Esophagus muscularis mucosa (tissue), 4 donors: ENCODE data around the gene FOXE1. TPM values are rescaled to one million over a fixed set of nuclear protein-coding genes. Genes with fewer than 3 reads are reported as not detected.

Experiments
- DNase-seq: peaks from one replicate; pipeline ENCODE4 v3.0.0-alpha.2; 2017; ENCODE audit errors: extremely low spot score
- H3K27ac ChIP-seq, 4 donors: fragments of 200-600 bp; sonication (generic); replicated peaks in 1 of 4; 1 replicate in 3 of 4; 2 replicates in 1 of 4; pipeline ENCODE4 v1.5.1; 2016 to 2019; ENCODE audit warnings: mild to moderate bottlenecking in 1 of 4
- H3K27me3 ChIP-seq, 4 donors: fragments of 200-600 bp; sonication (generic); one replicate each; pipeline versions ENCODE4 v1.5.1 to v1.6.0; 2016 to 2019
- H3K36me3 ChIP-seq, 4 donors: fragments of 200-600 bp; sonication (generic); one replicate each; pipeline ENCODE4 v1.5.1; 2016 to 2019
- H3K4me1 ChIP-seq, 4 donors: fragments of 200-600 bp; sonication (generic); one replicate each; pipeline ENCODE4 v1.5.1; 2016 to 2019
- H3K4me3 ChIP-seq, 4 donors: fragments of 200-600 bp; sonication (generic); 1 replicate in 2 of 4; 2 replicates in 2 of 4; pipeline ENCODE4 v1.5.1; 2016 to 2019; ENCODE audit warnings: mild to moderate bottlenecking in 4 of 4, moderate library complexity in 1 of 4
- H3K9me3 ChIP-seq, 4 donors: fragments of 200-600 bp; sonication (generic); 1 replicate in 3 of 4; 2 replicates in 1 of 4; pipeline ENCODE4 v1.5.1; 2016 to 2019
- EP300 ChIP-seq: sonication (generic); formaldehyde crosslinking; IDR thresholded peaks from one replicate; pipeline ENCODE4 v1.6.1; 2017; ENCODE audit warnings: antibody characterized with exemption
- POLR2A ChIP-seq: fragments of 450-650 bp; IDR thresholded peaks from one replicate; pipeline ENCODE4 v1.6.1; 2017; ENCODE audit warnings: antibody characterized with exemption, moderate library complexity, mild to moderate bottlenecking, low read depth
- POLR2AphosphoS5 ChIP-seq, 2 donors: sonication (generic); formaldehyde crosslinking; IDR thresholded peaks; one replicate each; pipeline ENCODE4 v1.6.1; 2017; ENCODE audit warnings: antibody characterized with exemption in 2 of 2
- WGBS: methylation state at CpG from one replicate; pipeline ENCODE4 v1.1.5; 2018; 5-methylcytosine and 5-hydroxymethylcytosine counted together
- intact Hi-C: fragments of 100-400 bp; cut with DNase I; formaldehyde crosslinking; loops from one replicate; pipeline ENCODE4 v1.15.1; 2023
- total RNA-seq, 4 donors: library from RNA; depleted of rRNA; stranded (reverse); fragments of >200 nt; gene quantifications; one replicate each; pipeline versions ENCODE4 v1.1.0 to v1.2.1, GENCODE V29; 2016
- TF ChIP-seq, protein P1 (sequence below), 3 experiments: fragments of 200-600 bp in 2 of 3; fragments of 450-650 bp in 1 of 3; sonication (generic) in 2 of 3; IDR thresholded peaks; one replicate each; pipeline ENCODE4 v1.5.1; 2017 to 2019; ENCODE audit warnings: antibody characterized with exemption in 3 of 3, mild to moderate bottlenecking in 2 of 3, moderate library complexity in 1 of 3

Gene FOXE1
- total RNA-seq, 4 donors from 2014 or later = not detected

DNA sequence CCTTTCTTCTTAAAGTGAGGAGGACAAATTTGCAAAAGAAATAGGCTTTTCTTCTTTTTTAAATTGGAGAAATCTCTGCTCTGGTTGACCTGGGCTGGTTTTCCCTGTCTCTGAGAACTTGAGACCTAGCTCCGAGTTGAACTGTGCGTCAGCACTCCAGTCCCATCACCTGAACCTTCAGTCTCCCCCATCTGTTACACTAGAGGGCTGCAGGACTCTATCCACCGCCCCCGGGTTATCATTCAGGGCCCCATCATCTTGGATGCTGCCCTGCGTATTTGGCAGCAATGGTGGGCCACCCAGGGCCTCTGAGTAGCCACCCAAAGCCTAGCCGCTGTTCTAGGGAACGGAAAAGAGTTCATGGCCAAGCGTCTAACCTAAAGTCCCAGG lies 2.5 kb downstream of the FOXE1 start:
- 31% methylated on average over 2 of the region's 8 CpGs for WGBS
- Histone ChIP-seq H3K4me1 (peaks cover 9 to 53% (median 43%) of the 10 kb centered on the region in 4 donors), H3K27me3 (peaks cover 6 to 98% (median 81%) of the 10 kb centered on the region in 4 donors), H3K36me3 (no peaks in the 10 kb centered on the region), H3K4me3 (no peak overlapping the region), H3K27ac (no peak overlapping the region), H3K9me3 (no peaks in the 10 kb centered on the region)
- TF ChIP-seq POLR2A (no peak), POLR2AphosphoS5 (IDR thresholded peaks at IDR 0.05) (no peak), EP300 (no peak)
- DNase-seq = no peak
- intact Hi-C loops = no loop called here

DNA sequence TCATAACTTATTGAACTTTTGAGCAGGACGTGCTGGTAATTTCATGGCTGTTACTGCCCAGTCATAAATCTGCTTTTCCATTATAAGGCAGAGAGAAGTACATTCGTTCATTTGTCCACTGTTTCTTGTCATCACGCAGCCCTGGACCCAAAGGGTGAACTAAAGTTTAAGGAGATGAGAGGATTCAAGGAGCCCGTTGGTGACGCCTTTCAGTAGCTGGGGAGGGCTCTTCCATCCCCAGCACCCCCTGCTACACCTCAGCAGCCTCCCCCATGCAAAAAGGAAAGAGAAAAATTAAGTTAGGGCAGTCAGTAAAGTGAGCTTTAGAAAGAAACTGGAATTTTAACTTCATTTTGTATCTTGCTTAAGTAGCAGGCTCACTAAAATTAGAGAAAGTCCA lies 2.9 kb downstream of the FOXE1 start:
- H3K36me3 ChIP-seq = no peaks in the 10 kb centered on the region
- DNase-seq = no peak
- TF ChIP-seq EP300 (no peak), POLR2A (no peak), POLR2AphosphoS5 (IDR thresholded peaks at IDR 0.05) (no peak)
- TF ChIP-seq, protein P1, sequence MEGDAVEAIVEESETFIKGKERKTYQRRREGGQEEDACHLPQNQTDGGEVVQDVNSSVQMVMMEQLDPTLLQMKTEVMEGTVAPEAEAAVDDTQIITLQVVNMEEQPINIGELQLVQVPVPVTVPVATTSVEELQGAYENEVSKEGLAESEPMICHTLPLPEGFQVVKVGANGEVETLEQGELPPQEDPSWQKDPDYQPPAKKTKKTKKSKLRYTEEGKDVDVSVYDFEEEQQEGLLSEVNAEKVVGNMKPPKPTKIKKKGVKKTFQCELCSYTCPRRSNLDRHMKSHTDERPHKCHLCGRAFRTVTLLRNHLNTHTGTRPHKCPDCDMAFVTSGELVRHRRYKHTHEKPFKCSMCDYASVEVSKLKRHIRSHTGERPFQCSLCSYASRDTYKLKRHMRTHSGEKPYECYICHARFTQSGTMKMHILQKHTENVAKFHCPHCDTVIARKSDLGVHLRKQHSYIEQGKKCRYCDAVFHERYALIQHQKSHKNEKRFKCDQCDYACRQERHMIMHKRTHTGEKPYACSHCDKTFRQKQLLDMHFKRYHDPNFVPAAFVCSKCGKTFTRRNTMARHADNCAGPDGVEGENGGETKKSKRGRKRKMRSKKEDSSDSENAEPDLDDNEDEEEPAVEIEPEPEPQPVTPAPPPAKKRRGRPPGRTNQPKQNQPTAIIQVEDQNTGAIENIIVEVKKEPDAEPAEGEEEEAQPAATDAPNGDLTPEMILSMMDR (IDR thresholded peaks at IDR 0.05) = no peak
- intact Hi-C loops = no loop called here
- 19% methylated on average over 5 of the region's 5 CpGs for WGBS
- no peak overlapping the region for H3K4me3 ChIP-seq
- H3K27me3 ChIP-seq = peaks cover 6 to 98% (median 80%) of the 10 kb centered on the region in 4 donors
- H3K9me3 ChIP-seq = no peaks in the 10 kb centered on the region
- no peak overlapping the region for H3K27ac ChIP-seq
- H3K4me1 ChIP-seq = peaks cover 9 to 52% (median 43%) of the 10 kb centered on the region in 4 donors

DNA sequence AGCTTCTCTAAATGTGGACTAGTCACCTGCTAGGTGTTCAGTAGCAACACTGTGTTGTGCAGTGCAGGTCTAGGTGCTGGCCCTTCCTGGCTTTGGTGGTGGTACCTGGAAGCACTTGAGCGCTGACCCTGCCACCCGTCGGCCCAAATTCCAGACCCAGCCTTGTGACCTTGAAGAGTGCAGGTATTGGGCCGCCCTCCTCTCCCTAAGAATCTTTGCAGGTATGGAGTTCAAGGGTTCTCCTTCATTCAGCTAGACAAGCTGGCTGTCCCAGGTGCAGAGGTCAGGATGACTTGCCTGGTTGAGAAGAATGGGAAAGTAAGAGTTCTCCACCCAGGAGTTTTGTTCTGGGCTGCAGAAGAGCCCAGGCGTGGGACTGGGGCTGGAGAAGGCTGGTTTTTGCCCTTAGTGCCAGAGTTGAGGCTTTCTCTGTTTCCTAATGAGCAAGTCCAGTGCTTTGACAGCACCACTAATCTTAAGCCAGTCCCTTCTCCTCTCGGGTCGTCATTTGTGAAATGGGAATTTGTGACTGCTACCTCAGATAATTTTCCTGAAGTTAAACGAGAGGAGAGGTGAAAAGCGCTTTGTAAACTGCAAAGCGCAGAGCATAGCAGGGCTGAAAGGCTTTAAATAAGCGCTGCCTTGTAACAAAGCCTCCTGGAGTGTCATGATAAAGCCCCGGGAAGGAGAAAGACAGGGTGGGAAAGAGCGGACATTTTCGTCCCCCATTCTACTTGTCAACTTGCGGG lies 4.0 kb downstream of the FOXE1 start:
- Histone ChIP-seq H3K27me3 (peaks cover 6 to 98% (median 72%) of the 10 kb centered on the region in 4 donors), H3K9me3 (no peaks in the 10 kb centered on the region), H3K36me3 (no peaks in the 10 kb centered on the region), H3K4me3 (no peak overlapping the region), H3K4me1 (peaks cover 9 to 41% (median 35%) of the 10 kb centered on the region in 4 donors), H3K27ac (no peak overlapping the region)
- 8% methylated on average over 14 of the region's 15 CpGs for WGBS
- no peak for DNase-seq
- TF ChIP-seq POLR2AphosphoS5 (IDR thresholded peaks at IDR 0.05) (no peak), POLR2A (no peak), EP300 (no peak)
- TF ChIP-seq, protein P1 (IDR thresholded peaks at IDR 0.05) = no peak
- intact Hi-C loops = no loop called here

DNA sequence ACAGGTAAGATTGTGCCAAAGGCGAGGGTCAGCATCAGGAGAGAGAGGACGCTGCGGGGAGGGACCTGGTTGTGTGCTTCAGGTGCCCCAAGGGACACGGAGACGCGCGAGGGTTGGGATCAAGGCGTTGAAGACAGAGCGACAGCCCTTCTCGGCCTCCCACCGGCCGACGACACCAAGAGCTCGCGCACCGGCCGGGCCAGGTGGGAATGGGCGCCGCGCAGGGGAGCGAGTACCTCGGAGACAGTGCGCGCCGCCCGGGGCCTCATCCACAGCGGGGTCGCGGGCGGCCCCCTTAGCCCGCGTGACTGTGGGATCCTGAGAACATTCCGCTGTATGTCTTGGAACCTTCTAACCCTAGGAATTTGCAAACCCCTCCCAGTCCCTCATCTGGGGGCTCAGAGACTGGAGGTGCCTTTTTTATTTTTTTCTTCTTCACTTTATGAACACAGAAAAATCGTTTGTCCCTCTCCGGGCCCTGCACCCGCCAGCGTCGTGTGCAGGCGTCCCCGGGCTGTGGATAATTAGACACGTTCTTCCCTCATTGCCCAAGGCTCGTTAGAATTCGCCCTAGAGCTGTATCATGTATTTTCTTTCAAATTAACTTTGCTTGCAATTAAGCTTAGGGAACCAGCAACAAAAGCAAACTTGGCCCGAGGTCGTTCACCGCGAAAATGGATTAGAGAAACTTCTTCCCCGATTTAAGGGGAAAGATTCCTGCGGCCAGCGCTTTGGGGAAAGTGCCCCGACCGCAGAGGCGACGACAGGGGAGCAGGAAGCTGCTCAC lies 4.8 kb downstream of the FOXE1 start:
- intact Hi-C loops = no loop called here
- no peak overlapping the region for H3K27ac ChIP-seq
- no peak overlapping the region for H3K4me3 ChIP-seq
- 4% methylated on average over 52 of the region's 54 CpGs for WGBS
- no peak for DNase-seq
- peaks cover 6 to 98% (median 64%) of the 10 kb centered on the region in 4 donors for H3K27me3 ChIP-seq
- peaks cover 7 to 33% (median 27%) of the 10 kb centered on the region in 4 donors for H3K4me1 ChIP-seq
- H3K9me3 ChIP-seq = no peaks in the 10 kb centered on the region
- TF ChIP-seq, protein P1 (IDR thresholded peaks at IDR 0.05) = no peak
- TF ChIP-seq POLR2A (no peak), EP300 (no peak), POLR2AphosphoS5 (IDR thresholded peaks at IDR 0.05) (no peak)
- no peaks in the 10 kb centered on the region for H3K36me3 ChIP-seq

DNA sequence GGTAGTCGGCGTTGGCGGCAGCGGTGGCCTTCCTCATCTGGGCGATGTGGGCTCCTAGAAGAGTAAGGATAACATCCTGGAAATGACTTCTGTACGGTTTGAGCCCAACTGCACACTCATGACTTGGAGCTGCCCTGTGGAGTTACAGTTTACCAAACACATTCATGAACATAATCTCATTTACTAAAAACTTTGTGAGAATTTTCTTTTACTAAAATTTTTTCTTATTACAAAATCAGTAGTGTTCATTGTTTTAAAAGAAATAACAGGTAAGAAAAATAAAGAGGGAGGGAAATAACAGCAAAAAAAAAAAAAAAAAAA lies 5.3 kb downstream of the FOXE1 start:
- Histone ChIP-seq H3K27me3 (peaks cover 6 to 97% (median 59%) of the 10 kb centered on the region in 4 donors), H3K9me3 (no peaks in the 10 kb centered on the region), H3K4me1 (peaks cover 4 to 28% (median 22%) of the 10 kb centered on the region in 4 donors), H3K36me3 (no peaks in the 10 kb centered on the region), H3K27ac (no peak overlapping the region), H3K4me3 (no peak overlapping the region)
- DNase-seq = no peak
- TF ChIP-seq POLR2AphosphoS5 (IDR thresholded peaks at IDR 0.05) (no peak), POLR2A (no peak), EP300 (no peak)
- TF ChIP-seq, protein P1 (IDR thresholded peaks at IDR 0.05) = no peak
- intact Hi-C loops = no loop called here
- 5% methylated on average over 6 of the region's 6 CpGs for WGBS
